NCI-H2081 treated with DMSO at 0.1 percent for 48 hours (cell line): Measurements from ENCODE around the gene PCDHGA11.
"Not testable (repeated sequence)": the region's sequence is repeated elsewhere in the genome, so short reads cannot be mapped to it uniquely, and the experiment has no call there.

Experiments used
- DNase-seq: peaks from one replicate; lab custom pipeline; 2025; lab: John Stamatoyannopoulos, UW

Gene PCDHGA11

DNA sequence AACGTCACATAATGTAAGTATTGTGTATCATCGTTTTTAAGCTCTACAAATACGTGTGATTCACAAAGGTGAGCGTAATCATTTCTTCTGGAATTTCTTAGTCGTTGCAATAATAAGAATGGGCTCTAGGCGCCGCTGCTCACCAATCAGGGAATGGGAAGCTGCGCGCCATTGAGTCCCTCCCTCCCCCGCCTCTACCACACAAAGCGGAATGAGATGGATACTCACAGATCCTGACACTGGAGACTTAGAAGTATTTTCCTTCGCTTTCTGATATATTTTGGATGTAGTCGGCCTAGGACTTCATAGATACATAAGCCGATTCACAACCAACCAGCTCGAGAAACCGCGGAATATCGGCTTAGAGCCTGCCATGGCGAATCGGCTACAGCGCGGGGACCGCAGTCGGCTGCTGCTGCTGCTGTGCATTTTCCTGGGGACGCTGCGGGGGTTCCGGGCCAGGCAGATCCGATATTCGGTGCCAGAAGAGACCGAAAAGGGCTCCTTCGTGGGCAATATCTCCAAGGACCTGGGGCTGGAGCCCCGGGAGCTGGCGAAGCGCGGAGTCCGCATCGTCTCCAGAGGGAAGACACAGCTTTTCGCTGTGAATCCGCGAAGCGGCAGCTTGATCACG, at the start of gene PCDHGA11:
PCDHGA11 (plus strand) TSS at position 197 of the 634 bp plus-strand sequence; CDS start at position 374, 177 bp downstream.
- no peak for DNase-seq

DNA sequence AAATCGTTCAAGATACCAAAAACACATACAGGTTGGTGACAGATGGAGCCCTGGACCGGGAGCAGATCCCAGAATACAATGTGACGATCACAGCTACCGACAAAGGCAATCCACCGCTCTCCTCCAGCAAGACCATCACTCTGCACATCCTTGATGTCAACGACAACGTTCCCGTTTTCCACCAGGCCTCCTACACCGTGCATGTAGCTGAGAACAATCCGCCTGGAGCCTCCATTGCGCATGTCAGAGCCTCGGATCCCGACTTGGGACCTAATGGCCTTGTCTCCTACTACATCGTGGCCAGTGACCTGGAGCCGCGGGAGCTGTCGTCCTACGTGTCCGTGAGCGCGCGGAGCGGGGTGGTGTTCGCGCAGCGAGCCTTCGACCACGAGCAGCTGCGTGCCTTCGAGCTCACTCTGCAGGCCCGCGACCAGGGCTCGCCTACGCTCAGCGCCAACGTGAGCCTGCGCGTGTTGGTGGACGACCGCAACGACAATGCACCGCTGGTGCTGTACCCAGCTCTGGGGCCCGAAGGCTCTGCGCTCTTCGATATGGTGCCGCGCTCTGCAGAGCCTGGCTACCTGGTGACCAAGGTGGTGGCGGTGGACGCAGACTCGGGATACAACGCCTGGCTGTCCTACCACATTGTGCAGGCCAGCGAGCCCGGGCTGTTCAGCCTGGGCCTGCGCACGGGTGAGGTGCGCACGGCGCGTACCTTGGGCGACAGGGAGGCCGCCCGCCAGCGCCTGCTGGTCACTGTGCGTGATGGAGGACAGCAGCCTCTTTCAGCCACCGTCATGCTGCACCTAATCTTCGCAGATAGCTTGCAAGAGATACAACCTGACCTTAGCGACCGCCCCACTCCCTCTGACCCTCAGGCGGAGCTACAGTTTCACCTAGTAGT, 49.0 kb upstream of the PCDHGA11 start:
- no peak for DNase-seq

DNA sequence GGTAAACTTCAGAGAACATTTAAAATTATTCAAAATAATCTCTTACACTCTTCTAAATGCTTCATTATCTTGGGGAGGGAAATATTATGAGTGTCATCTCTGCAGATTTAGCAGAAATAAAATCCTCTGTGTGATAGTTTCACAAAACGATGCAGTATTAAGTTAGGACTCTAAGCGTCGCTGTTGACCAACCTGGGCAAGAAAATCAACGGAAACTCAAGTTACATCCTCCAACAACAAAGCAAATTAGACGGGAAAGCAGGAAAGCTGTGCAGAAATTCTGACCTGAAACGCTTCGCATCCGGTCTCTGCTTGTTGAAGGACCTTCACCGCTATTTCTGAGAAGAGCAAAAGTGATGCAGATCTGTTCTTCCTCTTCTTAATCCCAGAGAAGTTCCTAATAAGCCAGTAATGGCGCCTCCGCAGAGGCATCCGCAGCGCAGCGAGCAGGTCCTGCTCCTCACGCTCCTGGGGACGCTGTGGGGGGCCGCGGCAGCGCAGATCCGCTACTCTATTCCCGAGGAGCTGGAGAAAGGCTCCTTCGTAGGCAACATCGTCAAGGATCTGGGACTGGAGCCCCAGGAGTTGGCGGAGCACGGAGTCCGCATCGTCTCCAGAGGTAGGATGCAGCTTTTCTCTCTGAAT, 47.1 kb upstream of the PCDHGA11 start, which contains the start of gene PCDHGA6:
PCDHGA6 (plus strand) TSS at position 219 of the 645 bp plus-strand sequence; CDS start at position 412, 193 bp downstream.
- no peak for DNase-seq

DNA sequence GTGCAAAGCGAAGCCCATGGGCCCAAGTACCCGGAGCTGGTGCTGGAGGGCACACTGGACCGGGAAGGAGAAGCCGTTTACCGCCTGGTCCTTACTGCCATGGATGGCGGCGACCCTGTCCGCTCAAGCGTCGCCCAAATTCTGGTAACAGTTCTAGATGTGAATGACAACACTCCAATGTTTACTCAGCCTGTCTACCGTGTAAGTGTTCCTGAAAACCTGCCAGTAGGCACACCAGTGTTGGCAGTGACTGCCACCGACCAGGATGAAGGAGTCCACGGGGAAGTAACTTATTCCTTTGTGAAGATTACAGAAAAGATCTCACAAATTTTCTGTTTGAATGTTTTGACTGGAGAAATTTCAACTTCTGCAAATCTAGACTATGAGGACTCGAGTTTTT, 46.2 kb upstream of the PCDHGA11 start:
- DNase-seq, result no peak

DNA sequence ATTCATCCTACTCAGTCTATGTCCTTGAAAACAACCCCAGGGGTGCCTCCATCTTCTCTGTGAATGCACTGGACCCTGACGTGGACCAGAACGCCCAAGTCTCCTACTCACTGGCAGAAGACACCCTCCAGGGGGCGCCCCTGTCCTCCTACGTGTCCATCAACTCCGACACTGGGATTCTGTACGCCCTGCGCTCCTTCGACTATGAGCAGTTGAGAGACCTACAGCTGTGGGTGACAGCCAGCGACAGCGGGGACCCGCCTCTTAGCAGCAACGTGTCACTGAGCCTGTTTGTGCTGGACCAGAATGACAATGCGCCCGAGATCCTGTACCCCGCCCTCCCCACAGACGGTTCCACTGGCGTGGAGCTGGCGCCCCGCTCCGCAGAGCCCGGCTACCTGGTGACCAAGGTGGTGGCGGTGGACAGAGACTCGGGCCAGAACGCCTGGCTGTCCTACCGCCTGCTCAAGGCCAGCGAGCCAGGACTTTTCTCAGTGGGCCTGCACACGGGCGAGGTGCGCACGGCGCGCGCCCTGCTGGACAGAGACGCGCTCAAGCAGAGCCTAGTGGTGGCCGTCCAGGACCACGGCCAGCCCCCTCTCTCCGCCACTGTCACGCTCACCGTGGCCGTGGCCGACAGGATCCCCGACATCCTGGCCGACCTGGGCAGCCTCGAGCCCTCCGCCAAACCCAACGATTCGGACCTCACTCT, 45.3 kb upstream of the PCDHGA11 start:
- not testable (repeated sequence) for DNase-seq

DNA sequence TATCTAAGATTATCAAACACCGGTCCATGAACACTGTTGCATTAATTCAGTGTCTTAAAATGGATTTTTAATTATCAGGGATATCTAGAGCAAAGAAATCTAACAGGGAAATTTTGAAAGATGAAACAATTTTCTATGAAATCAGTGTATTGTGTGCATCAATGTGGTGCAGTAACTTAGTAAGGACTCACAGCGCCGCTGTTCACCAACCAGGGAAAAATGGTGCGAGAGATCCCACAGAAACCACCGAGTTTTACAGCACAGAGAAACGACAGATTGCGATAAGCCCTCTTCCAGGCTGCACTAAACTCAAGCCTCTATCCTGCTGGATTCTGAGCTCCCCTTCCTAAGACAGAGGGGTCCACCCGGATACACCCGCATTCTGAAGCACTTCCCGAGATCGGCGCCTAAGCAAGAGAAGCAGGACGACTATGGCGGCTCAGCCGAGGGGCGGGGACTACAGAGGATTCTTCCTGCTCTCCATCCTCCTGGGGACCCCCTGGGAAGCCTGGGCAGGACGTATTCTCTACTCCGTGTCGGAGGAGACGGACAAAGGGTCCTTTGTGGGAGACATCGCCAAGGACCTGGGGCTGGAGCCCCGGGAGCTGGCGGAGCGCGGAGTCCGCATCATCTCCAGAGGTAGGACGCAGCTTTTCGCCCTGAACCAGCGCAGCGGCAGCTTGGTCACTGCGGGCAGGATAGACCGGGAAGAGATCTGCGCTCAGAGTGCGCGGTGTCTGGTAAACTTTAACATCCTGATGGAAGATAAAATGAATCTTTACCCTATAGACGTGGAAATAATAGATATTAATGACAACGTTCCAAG, 38.2 kb upstream of the PCDHGA11 start, which contains the start of gene PCDHGA7:
PCDHGA7 (plus strand) TSS at position 274 of the 826 bp plus-strand sequence; CDS start at position 432, 158 bp downstream.
- no peak for DNase-seq

DNA sequence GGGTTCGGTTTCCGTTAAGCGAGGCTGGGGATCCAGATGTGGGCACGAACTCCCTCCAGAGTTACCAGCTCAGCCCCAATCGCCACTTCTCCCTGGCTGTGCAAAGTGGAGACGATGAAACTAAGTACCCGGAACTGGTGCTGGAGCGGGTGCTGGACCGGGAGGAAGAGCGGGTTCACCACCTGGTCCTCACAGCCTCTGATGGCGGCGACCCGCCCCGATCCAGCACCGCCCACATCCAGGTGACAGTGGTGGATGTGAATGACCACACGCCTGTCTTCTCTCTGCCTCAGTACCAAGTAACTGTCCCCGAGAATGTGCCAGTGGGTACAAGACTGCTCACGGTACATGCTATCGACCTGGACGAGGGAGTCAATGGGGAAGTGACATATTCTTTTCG, 37.5 kb upstream of the PCDHGA11 start:
- no peak for DNase-seq

DNA sequence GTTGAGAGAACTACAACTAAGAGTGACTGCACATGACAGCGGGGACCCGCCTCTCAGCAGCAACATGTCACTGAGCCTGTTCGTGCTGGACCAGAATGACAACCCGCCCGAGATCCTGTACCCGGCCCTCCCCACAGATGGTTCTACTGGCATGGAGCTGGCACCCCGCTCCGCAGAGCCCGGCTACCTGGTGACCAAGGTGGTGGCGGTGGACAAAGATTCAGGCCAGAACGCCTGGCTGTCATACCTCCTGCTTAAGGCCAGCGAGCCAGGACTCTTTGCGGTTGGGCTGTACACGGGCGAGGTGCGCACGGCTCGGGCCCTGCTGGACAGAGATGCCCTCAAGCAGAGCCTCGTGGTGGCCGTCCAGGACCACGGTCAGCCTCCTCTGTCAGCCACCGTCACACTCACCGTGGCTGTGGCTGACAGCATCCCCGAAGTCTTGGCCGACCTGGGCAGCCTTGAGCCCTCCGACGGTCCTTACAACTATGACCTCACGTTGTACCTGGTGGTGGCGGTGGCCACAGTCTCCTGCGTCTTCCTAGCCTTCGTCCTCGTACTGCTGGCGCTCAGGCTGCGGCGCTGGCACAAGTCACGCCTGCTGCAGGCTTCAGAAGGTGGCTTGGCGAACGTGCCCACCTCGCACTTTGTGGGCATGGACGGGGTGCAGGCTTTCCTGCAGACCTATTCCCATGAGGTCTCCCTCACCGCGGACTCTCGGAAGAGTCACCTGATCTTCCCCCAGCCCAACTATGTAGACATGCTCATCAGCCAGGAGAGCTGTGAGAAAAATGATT, 36.2 kb upstream of the PCDHGA11 start:
- no peak for DNase-seq

DNA sequence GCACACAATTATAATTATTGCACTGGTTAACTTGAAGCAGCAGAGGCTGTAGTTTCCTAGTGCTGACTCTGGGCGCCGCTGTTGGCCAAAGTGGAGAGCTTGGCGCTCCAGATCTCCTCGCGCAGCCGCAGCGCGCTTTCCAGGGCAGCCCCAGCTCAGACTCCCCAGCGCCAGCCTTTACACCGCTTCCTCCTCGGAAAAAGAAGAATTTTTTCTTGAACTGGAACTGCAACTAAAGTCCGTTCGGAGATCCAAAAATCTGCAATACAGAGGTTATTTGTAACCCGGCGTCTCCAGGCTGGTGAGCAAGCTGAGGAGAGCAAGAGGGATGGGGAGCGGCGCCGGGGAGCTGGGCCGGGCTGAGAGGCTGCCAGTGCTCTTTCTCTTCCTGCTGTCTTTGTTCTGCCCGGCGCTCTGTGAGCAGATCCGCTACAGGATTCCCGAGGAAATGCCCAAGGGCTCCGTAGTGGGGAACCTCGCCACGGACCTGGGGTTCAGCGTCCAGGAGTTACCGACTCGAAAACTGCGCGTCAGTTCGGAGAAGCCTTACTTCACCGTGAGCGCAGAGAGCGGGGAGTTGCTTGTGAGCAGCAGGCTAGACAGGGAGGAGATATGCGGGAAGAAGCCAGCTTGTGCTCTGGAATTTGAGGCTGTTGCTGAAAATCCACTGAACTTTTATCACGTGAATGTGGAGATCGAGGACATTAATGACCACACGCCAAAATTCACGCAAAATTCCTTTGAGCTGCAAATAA, 33.1 kb upstream of the PCDHGA11 start, which contains the start of gene PCDHGB4:
PCDHGB4 (plus strand) TSS at position 142 of the 755 bp plus-strand sequence; CDS start at position 329, 187 bp downstream.
- not testable (repeated sequence) for DNase-seq

DNA sequence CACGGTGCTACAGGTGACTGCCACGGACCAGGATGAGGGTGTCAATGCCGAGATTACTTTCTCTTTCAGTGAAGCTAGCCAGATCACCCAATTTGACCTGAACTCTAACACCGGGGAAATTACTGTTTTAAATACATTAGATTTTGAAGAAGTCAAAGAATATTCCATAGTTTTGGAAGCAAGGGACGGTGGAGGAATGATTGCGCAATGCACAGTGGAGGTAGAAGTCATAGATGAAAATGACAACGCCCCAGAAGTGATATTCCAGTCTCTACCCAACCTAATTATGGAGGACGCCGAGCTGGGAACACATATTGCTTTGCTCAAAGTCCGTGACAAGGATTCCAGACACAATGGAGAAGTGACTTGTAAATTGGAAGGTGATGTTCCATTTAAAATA, 32.2 kb upstream of the PCDHGA11 start:
- no peak for DNase-seq

DNA sequence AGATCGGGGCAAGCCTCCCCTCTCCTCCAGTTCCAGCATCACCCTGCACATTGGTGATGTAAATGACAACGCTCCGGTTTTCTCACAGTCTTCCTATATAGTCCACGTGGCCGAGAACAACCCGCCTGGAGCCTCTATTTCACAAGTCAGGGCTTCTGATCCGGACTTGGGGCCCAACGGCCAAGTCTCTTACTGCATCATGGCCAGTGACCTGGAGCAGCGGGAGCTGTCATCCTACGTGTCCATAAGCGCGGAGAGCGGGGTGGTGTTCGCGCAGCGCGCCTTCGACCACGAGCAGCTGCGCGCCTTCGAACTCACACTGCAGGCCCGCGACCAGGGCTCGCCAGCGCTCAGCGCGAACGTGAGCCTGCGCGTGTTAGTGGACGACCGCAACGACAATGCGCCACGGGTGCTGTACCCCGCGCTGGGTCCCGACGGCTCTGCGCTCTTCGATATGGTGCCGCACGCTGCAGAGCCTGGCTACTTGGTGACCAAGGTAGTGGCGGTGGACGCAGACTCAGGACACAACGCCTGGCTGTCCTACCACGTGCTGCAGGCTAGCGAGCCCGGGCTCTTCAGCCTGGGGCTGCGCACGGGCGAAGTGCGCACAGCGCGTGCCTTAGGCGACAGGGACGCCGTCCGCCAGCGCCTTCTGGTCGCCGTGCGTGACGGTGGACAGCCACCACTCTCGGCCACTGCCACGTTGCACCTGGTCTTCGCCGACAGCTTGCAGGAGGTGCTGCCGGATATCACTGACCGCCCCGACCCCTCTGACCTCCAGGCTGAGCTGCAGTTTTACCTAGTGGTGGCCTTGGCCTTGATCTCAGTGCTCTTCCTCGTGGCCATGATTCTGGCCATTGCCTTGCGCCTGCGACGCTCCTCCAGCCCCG, 31.5 kb upstream of the PCDHGA11 start:
- no peak for DNase-seq

DNA sequence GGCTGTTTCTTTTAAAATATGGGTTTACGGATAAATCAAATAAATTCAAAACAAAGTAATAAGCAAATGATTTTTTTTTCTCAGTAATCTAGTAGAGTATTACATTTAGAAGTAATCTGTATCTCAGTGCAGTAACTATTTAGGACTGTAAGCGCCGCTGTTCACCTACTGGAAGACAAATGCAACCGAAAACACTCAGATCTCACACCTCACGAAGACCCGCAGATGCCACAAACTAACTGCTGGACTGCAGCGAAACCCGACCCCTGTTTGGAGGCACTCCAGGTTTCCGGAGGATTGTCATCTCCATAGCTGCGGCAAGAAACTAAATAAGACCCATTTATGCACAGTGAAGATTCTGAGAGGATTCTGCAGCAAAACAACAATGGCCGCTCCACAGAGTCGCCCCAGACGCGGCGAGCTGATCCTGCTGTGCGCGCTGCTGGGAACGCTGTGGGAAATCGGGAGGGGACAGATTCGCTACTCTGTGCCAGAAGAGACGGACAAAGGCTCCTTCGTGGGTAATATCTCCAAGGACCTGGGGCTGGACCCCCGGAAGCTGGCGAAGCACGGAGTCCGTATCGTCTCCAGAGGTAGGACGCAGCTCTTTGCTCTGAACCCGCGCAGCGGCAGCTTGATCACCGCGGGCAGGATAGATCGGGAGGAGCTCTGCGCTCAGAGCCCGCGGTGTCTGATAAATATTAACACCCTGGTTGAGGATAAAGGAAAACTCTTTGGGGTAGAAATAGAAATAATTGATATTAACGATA, 28.2 kb upstream of the PCDHGA11 start, which contains the start of gene PCDHGA8:
PCDHGA8 (plus strand) TSS at position 205 of the 770 bp plus-strand sequence; CDS start at position 386, 181 bp downstream.
- no peak for DNase-seq

DNA sequence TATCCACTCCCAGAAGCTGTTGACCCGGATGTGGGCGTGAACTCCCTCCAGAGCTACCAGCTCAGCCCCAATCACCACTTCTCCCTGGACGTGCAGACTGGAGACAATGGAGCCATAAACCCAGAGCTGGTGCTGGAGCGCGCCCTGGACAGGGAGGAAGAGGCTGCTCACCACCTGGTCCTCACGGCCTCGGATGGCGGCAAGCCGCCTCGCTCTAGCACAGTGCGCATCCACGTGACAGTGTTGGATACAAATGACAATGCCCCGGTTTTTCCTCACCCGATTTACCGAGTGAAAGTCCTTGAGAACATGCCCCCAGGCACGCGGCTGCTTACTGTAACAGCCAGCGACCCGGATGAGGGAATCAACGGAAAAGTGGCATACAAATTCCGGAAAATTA, 27.6 kb upstream of the PCDHGA11 start:
- DNase-seq, result no peak

DNA sequence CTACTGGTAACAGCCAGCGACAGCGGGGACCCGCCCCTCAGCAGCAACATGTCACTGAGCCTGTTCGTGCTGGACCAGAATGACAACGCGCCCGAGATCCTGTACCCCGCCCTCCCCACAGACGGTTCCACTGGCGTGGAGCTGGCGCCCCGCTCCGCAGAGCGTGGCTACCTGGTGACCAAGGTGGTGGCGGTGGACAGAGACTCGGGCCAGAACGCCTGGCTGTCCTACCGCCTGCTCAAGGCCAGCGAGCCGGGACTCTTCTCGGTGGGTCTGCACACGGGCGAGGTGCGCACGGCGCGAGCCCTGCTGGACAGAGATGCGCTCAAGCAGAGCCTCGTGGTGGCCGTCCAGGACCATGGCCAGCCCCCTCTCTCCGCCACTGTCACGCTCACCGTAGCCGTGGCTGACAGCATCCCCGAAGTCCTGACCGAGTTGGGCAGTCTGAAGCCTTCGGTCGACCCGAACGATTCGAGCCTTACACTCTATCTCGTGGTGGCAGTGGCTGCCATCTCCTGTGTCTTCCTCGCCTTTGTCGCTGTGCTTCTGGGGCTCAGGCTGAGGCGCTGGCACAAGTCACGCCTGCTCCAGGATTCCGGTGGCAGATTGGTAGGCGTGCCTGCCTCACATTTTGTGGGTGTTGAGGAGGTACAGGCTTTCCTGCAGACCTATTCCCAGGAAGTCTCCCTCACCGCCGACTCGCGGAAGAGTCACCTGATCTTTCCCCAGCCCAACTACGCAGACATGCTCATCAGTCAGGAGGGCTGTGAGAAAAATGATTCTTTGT, 26.3 kb upstream of the PCDHGA11 start:
- DNase-seq, result not testable (repeated sequence)

DNA sequence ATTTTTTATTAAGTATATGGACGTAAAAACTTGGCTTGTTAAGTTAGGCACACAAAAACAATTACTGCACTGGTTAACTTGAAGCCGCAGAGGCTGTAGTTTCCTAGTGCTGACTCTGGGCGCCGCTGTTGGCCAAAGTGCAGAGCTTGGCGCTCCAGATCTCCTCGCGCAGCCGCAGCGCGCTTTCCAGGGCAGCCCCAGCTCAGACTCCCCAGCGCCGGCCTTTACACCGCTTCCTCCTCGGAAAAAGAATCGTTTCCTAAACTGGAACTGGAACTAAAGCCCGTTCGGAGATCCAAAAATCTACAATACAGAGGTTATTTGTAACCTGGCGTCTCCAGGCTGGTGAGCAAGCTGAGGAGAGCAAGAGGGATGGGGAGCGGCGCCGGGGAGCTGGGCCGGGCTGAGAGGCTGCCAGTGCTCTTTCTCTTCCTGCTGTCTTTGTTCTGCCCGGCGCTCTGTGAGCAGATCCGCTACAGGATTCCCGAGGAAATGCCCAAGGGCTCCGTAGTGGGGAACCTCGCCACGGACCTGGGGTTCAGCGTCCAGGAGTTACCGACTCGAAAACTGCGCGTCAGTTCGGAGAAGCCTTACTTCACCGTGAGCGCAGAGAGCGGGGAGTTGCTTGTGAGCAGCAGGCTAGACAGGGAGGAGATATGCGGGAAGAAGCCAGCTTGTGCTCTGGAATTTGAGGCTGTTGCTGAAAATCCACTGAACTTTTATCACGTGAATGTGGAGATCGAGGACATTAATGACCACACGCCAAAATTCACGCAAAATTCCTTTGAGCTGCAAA, 22.9 kb upstream of the PCDHGA11 start, which contains the start of gene PCDHGB5:
PCDHGB5 (plus strand) TSS at position 192 of the 796 bp plus-strand sequence; CDS start at position 373, 181 bp downstream.
- not testable (repeated sequence) for DNase-seq
